Muscle layer of colon (tissue), 2 donors: ENCODE measurements around the gene CCNK.

Experiments
- H3K27ac ChIP-seq: one replicate; pipeline ENCODE4 v1.7.0; 2013; ENCODE audit warnings: low read depth, mild to moderate bottlenecking, low read length, moderate library complexity
- H3K27me3 ChIP-seq, 2 donors: one replicate each; pipeline ENCODE4 v1.7.0; 2013; ENCODE audit warnings: low read length in 2 of 2, mild to moderate bottlenecking in 2 of 2; ENCODE audit not compliant: insufficient read depth in 2 of 2, control insufficient read depth in 1 of 2
- H3K36me3 ChIP-seq: one replicate; pipeline ENCODE4 v1.7.0; 2013; ENCODE audit warnings: mild to moderate bottlenecking, low read length; ENCODE audit not compliant: insufficient read depth
- H3K4me1 ChIP-seq: one replicate; pipeline ENCODE4 v1.7.0; 2013; ENCODE audit warnings: mild to moderate bottlenecking, low read length; ENCODE audit not compliant: insufficient read depth
- H3K4me3 ChIP-seq, 2 donors: one replicate each; pipeline ENCODE4 v1.7.0; 2013; ENCODE audit warnings: low read length in 2 of 2, low read depth in 1 of 2, mild to moderate bottlenecking in 1 of 2, moderate library complexity in 1 of 2
- H3K9ac ChIP-seq: one replicate; pipeline ENCODE4 v1.7.0; 2013; ENCODE audit warnings: low read length
- H3K9me3 ChIP-seq: one replicate; pipeline ENCODE4 v1.7.0; 2013; ENCODE audit warnings: mild to moderate bottlenecking, low read length
- donor health status: abdominal sarcoma.
- donor health status: Adenocarcinoma of cecum.

CCNK gene

GRCh38 chr14:99516156-99516870, 35.1 kb downstream of the CCNK start:
- Histone ChIP-seq H3K27ac (no peak overlapping the region), H3K9ac (no peak overlapping the region), H3K4me1 (peaks cover 30% of the 10 kb centered on the region), H3K27me3 (no peaks in the 10 kb centered on the region), H3K36me3 (peaks cover 30% of the 10 kb centered on the region), H3K4me3 (no peak overlapping the region), H3K9me3 (no peaks in the 10 kb centered on the region)

- no peak overlapping the region for H3K4me3 ChIP-seq
- peaks cover 27% of the 10 kb centered on the region for H3K4me1 ChIP-seq
- H3K9ac ChIP-seq, result no peak overlapping the region
Measured at GRCh38 chr14:99516871-99517642, 35.8 kb downstream of the CCNK start.

GRCh38 chr14:99517643-99518381, 36.6 kb downstream of the CCNK start:
- Histone ChIP-seq H3K36me3 (peaks cover 24% of the 10 kb centered on the region), H3K9me3 (no peaks in the 10 kb centered on the region), H3K4me3 (no peak overlapping the region), H3K27ac (no peak overlapping the region), H3K4me1 (peaks cover 27% of the 10 kb centered on the region), H3K27me3 (no peaks in the 10 kb centered on the region), H3K9ac (no peak overlapping the region)

More at GRCh38 chr14:99516871-99517642, 35.8 kb downstream of the CCNK start:
- no peaks in the 10 kb centered on the region for H3K27me3 ChIP-seq
- no peak overlapping the region for H3K27ac ChIP-seq
- no peaks in the 10 kb centered on the region for H3K9me3 ChIP-seq
- H3K36me3 ChIP-seq, result peaks cover 30% of the 10 kb centered on the region

- H3K27me3 ChIP-seq, result no peaks in the 10 kb centered on the region
- no peaks in the 10 kb centered on the region for H3K9me3 ChIP-seq
- no peak overlapping the region for H3K4me3 ChIP-seq
- H3K9ac ChIP-seq, result no peak overlapping the region
- no peak overlapping the region for H3K27ac ChIP-seq
- peaks cover 17% of the 10 kb centered on the region for H3K36me3 ChIP-seq
- H3K4me1 ChIP-seq, result peaks cover 31% of the 10 kb centered on the region
Measured at GRCh38 chr14:99518441-99519346, 37.5 kb downstream of the CCNK start.

- no peak overlapping the region for H3K9ac ChIP-seq
- peaks cover 38% of the 10 kb centered on the region for H3K4me1 ChIP-seq
- no peaks in the 10 kb centered on the region for H3K27me3 ChIP-seq
- no peak overlapping the region for H3K4me3 ChIP-seq
- H3K9me3 ChIP-seq, result no peaks in the 10 kb centered on the region
- no peak overlapping the region for H3K27ac ChIP-seq
- H3K36me3 ChIP-seq, result peaks cover 10% of the 10 kb centered on the region
Measured at GRCh38 chr14:99519347-99519881, 38.2 kb downstream of the CCNK start.

- Histone ChIP-seq H3K4me3 (no peak overlapping the region), H3K9ac (no peak overlapping the region), H3K36me3 (peaks cover 4% of the 10 kb centered on the region), H3K4me1 (peaks cover 44% of the 10 kb centered on the region), H3K27ac (no peak overlapping the region), H3K27me3 (no peaks in the 10 kb centered on the region), H3K9me3 (no peaks in the 10 kb centered on the region)
Measured at GRCh38 chr14:99519931-99520421, 38.8 kb downstream of the CCNK start.

- Histone ChIP-seq H3K36me3 (no peaks in the 10 kb centered on the region), H3K9me3 (no peaks in the 10 kb centered on the region), H3K9ac (no peak overlapping the region), H3K27me3 (no peaks in the 10 kb centered on the region), H3K27ac (no peak overlapping the region), H3K4me3 (no peak overlapping the region), H3K4me1 (peaks cover 48% of the 10 kb centered on the region)
Measured at GRCh38 chr14:99520571-99521081, 39.4 kb downstream of the CCNK start.

- H3K9me3 ChIP-seq, result no peaks in the 10 kb centered on the region
- H3K27me3 ChIP-seq, result no peaks in the 10 kb centered on the region
- no peak overlapping the region for H3K4me3 ChIP-seq
- no peaks in the 10 kb centered on the region for H3K36me3 ChIP-seq
- peaks cover 48% of the 10 kb centered on the region for H3K4me1 ChIP-seq
- no peak overlapping the region for H3K9ac ChIP-seq
- H3K27ac ChIP-seq, result no peak overlapping the region
Measured at GRCh38 chr14:99521176-99522024, 40.2 kb downstream of the CCNK start.

GRCh38 chr14:99522025-99522401, 40.8 kb downstream of the CCNK start:
- Histone ChIP-seq H3K27me3 (no peaks in the 10 kb centered on the region), H3K36me3 (no peaks in the 10 kb centered on the region), H3K4me1 (peaks cover 48% of the 10 kb centered on the region), H3K9me3 (no peaks in the 10 kb centered on the region), H3K4me3 (no peak overlapping the region), H3K27ac (no peak overlapping the region), H3K9ac (no peak overlapping the region)

GRCh38 chr14:99522457-99522891, 41.3 kb downstream of the CCNK start:
- no peaks in the 10 kb centered on the region for H3K36me3 ChIP-seq
- H3K27ac ChIP-seq, result peak overlapping the region; percentile 79
- H3K4me3 ChIP-seq, result no peak overlapping the region
- peaks cover 48% of the 10 kb centered on the region for H3K4me1 ChIP-seq
- no peaks in the 10 kb centered on the region for H3K9me3 ChIP-seq
- H3K27me3 ChIP-seq, result no peaks in the 10 kb centered on the region
- no peak overlapping the region for H3K9ac ChIP-seq
